HG03135 (cell line): ENCODE results near the gene MAN1A1.
A peak's percentile ranks its signal among the peaks of the same experiment; 100 is the strongest.

Source experiments
- ATAC-seq: cut with Tn5 transposase; IDR thresholded peaks from one replicate; pipeline ENCODE4 v1.9.1; 2021; ENCODE audit warnings: mild to moderate bottlenecking, moderate library complexity; ENCODE audit not compliant: unreplicated experiment

The MAN1A1 gene

GRCh38 chr6:119152187-119152586, 197.4 kb downstream of the MAN1A1 start:
- no peak for ATAC-seq

GRCh38 chr6:119148825-119149525, 200.6 kb downstream of the MAN1A1 start:
- no peak for ATAC-seq

- no peak for ATAC-seq
These were observed 201.3 kb downstream of the MAN1A1 start for GRCh38 chr6:119148098-119148824.

GRCh38 chr6:119147101-119148053, 202.2 kb downstream of the MAN1A1 start:
- peak; percentile 96 for ATAC-seq

GRCh38 chr6:119145111-119145510, 204.4 kb downstream of the MAN1A1 start:
- ATAC-seq: no peak

- no peak for ATAC-seq
These were observed 206.9 kb downstream of the MAN1A1 start for GRCh38 chr6:119142637-119143036.

GRCh38 chr6:119142041-119142440, 207.5 kb downstream of the MAN1A1 start:
- no peak for ATAC-seq

- ATAC-seq: no peak
These were observed 209.1 kb downstream of the MAN1A1 start for GRCh38 chr6:119140196-119141140.

GRCh38 chr6:119138906-119139541, 210.5 kb downstream of the MAN1A1 start:
- ATAC-seq: peak; percentile 53

- ATAC-seq: no peak
These were observed 212.1 kb downstream of the MAN1A1 start for GRCh38 chr6:119137194-119138072.

- no peak for ATAC-seq
These were observed 214.8 kb downstream of the MAN1A1 start for GRCh38 chr6:119134752-119135151.

GRCh38 chr6:119133400-119133799, 216.2 kb downstream of the MAN1A1 start:
- no peak for ATAC-seq

- ATAC-seq: no peak
These were observed 217.1 kb downstream of the MAN1A1 start for GRCh38 chr6:119132261-119132981.

- no peak for ATAC-seq
These were observed 219.5 kb downstream of the MAN1A1 start for GRCh38 chr6:119129968-119130484.

GRCh38 chr6:119129148-119129967, 220.2 kb downstream of the MAN1A1 start:
- ATAC-seq: peak; percentile 90

GRCh38 chr6:119128252-119128912, 221.2 kb downstream of the MAN1A1 start:
- no peak for ATAC-seq
